ENCODE results near the gene LPGAT1. TPM values are rescaled to one million over a fixed set of nuclear protein-coding genes. Genes with fewer than 3 reads are reported as not detected.

LPGAT1 gene
- total and polyA plus RNA-seq, 2 of the 13 experiments (the other 11 are each of a cell fraction or from before 2014, with no cell fraction given), result 12.1 to 48.3 TPM

GRCh38 chr1:211830328-211831142 lies at the start of gene LPGAT1 (continued):
- TF ChIP-seq ZNF773 (CRISPR knock-in tag; IDR thresholded peaks at IDR 0.05; ENCODE audit: borderline replicate concordance) (no peak), TBX3 (IDR thresholded peaks at IDR 0.05; ENCODE audit: borderline replicate concordance) (no peak), RBM39 (IDR thresholded peaks at IDR 0.05; ENCODE audit: low read depth, low read length, poor library complexity, severe bottlenecking) (no peak), ELF1 (CRISPR knock-in tag; IDR thresholded peaks at IDR 0.05) (no peak), ZBTB8A (CRISPR knock-in tag; IDR thresholded peaks at IDR 0.05; ENCODE audit: borderline replicate concordance, low read depth) (no peak), NCOA1 (CRISPR knock-in tag; IDR thresholded peaks at IDR 0.05) (no peak), FLYWCH1 (CRISPR knock-in tag; IDR thresholded peaks at IDR 0.05) (no peak), ZNF646 (CRISPR knock-in tag; IDR thresholded peaks at IDR 0.05) (no peak), ZXDC (CRISPR knock-in tag; IDR thresholded peaks at IDR 0.05) (no peak), SATB2 (CRISPR knock-in tag; IDR thresholded peaks at IDR 0.05) (no peak), SSRP1 (CRISPR knock-in tag; IDR thresholded peaks at IDR 0.05) (no peak), IKZF5 (CRISPR knock-in tag; IDR thresholded peaks at IDR 0.05) (no peak), FOXK2 (IDR thresholded peaks at IDR 0.05) (no peak), THRA (CRISPR knock-in tag; IDR thresholded peaks at IDR 0.05; ENCODE audit: borderline replicate concordance) (no peak), ZNF562 (CRISPR knock-in tag; IDR thresholded peaks at IDR 0.05; ENCODE audit: borderline replicate concordance) (no peak), ZSCAN29 (CRISPR knock-in tag; conservative IDR thresholded peaks at IDR 0.05) (no peak), SUZ12 (IDR thresholded peaks at IDR 0.05; ENCODE audit: low read depth, low read length) (no peak), ZKSCAN8 (CRISPR knock-in tag; IDR thresholded peaks at IDR 0.05; ENCODE audit: borderline replicate concordance) (no peak), HOXA7 (CRISPR knock-in tag; IDR thresholded peaks at IDR 0.05) (no peak)

Measured in HepG2 (cell line).